ENCODE measurements around the gene SAMD15. TPM values are rescaled to one million over a fixed set of nuclear protein-coding genes. Genes with fewer than 3 reads are reported as not detected.

SAMD15 gene
- total RNA-seq, 4 donors from 2014 or later: 0.20 to 1.5 (median 1.4) TPM; not detected in 1

- Histone ChIP-seq H3K4me1 (no peaks in the 10 kb centered on the region), H3K27ac (no peak overlapping the region), H3K9me3 (no peaks in the 10 kb centered on the region), H3K36me3 (peaks cover 11 to 96% of the 10 kb centered on the region in 2 donors), H3K4me3 (no peak overlapping the region), H3K27me3 (no peaks in the 10 kb centered on the region)
- 82 to 92% methylated on average over 3 to 4 of the region's 4 CpGs for WGBS, 2 donors (ENCODE audit: low coverage in 1 of 2)
- TF ChIP-seq POLR2AphosphoS5 (IDR thresholded peaks at IDR 0.05) (no peak), EP300 (IDR thresholded peaks at IDR 0.05) (no peak), POLR2A (IDR thresholded peaks at IDR 0.05) (no peak)
- TF ChIP-seq, protein P1, sequence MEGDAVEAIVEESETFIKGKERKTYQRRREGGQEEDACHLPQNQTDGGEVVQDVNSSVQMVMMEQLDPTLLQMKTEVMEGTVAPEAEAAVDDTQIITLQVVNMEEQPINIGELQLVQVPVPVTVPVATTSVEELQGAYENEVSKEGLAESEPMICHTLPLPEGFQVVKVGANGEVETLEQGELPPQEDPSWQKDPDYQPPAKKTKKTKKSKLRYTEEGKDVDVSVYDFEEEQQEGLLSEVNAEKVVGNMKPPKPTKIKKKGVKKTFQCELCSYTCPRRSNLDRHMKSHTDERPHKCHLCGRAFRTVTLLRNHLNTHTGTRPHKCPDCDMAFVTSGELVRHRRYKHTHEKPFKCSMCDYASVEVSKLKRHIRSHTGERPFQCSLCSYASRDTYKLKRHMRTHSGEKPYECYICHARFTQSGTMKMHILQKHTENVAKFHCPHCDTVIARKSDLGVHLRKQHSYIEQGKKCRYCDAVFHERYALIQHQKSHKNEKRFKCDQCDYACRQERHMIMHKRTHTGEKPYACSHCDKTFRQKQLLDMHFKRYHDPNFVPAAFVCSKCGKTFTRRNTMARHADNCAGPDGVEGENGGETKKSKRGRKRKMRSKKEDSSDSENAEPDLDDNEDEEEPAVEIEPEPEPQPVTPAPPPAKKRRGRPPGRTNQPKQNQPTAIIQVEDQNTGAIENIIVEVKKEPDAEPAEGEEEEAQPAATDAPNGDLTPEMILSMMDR (IDR thresholded peaks at IDR 0.05): no peak
- ATAC-seq: no peak
Observed at GRCh38 chr14:77439861-77440260, 62.7 kb downstream of the SAMD15 start.

Other genes starting within 250 kb of the SAMD15 start
- under 1 TPM in 2 of 4 donors, not detected in 2; 0.12 to 0.40 TPM for gene ZDHHC22, start 235.6 kb upstream of the SAMD15 start, total RNA-seq
- gene TMEM63C, start 195.6 kb upstream of the SAMD15 start, total RNA-seq: under 1 TPM in 3 of 4 donors, not detected in 1; 0.08 to 0.13 (median 0.10) TPM
- 1 to 10 TPM in 2 of 4 donors, under 1 TPM in 1, not detected in 1; 0.27 to 2.0 (median 1.2) TPM for gene NGB, start 106.2 kb upstream of the SAMD15 start, total RNA-seq
- gene POMT2, start 56.5 kb upstream of the SAMD15 start, total RNA-seq: 10 to 100 TPM in 3 of 4 donors, 1 to 10 TPM in 1; 8.1 to 20.9 (median 14.4) TPM
- 10 to 100 TPM in 2 of 4 donors, 1 to 10 TPM in 2; 6.3 to 15.4 (median 12.5) TPM for gene GSTZ1, start 56.3 kb upstream of the SAMD15 start, total RNA-seq
- gene TMED8, start 285 bp upstream of the SAMD15 start, total RNA-seq: 10 to 100 TPM; 16.6 to 21.4 (median 20.7) TPM
- not detected for gene NOXRED1, start 46.1 kb downstream of the SAMD15 start, total RNA-seq
- 10 to 100 TPM; 18.6 to 31.8 (median 21.5) TPM for gene VIPAS39, start 80.2 kb downstream of the SAMD15 start, total RNA-seq
- 100 to 1,000 TPM; 115 to 166 (median 129) TPM for gene AHSA1, start 80.7 kb downstream of the SAMD15 start, total RNA-seq
- gene ISM2, start 121.4 kb downstream of the SAMD15 start, total RNA-seq: under 1 TPM in 1 of 4 donors, not detected in 3; 0.31 TPM
- gene SPTLC2, start 239.3 kb downstream of the SAMD15 start, total RNA-seq: 10 to 100 TPM; 13.2 to 35.2 (median 20.5) TPM

All from gastroesophageal sphincter (tissue), 4 donors.